PC-3 (cell line): ENCODE measurements around the gene PDXK. TPM values are rescaled to one million over a fixed set of nuclear protein-coding genes. Genes with fewer than 3 reads are reported as not detected.

Source experiments
- ATAC-seq: fragments of 200-7000 bp; cut with Tn5 transposase; 2 replicates; pipeline ENCODE4 v1.9.1; 2020; ENCODE audit warnings: mild to moderate bottlenecking, moderate library complexity
- BruUV-seq: library from RNA; stranded (reverse); fragments of 400-500 nt; replicated peaks from 2 replicates; lab custom pipeline; 2021; lab: Mats Ljungman, UMichigan
- CTCF ChIA-PET: fragments of 300-600 bp; sonication (Branson Sonifier 250); formaldehyde crosslinking; loops from one replicate; lab custom pipeline; 2022; ENCODE audit warnings: antibody characterized with exemption; lab: Charles Lee
- POLR2A ChIA-PET: fragments of 300-600 bp; sonication (Branson Sonifier 250); formaldehyde crosslinking; loops from one replicate; lab custom pipeline; 2022; ENCODE audit warnings: antibody characterized with exemption; ENCODE audit not compliant: unreplicated experiment; lab: Charles Lee
- DNase-seq: peaks from one replicate; pipeline ENCODE4 v3.0.0-alpha.2; 2015
- H2AFZ ChIP-seq: fragments of 300-600 bp; sonication (generic); 2 replicates; pipeline ENCODE4 v1.6.0; 2016; ENCODE audit warnings: antibody characterized with exemption, low read length
- H3F3A ChIP-seq: fragments of 300-600 bp; sonication (generic); one replicate; pipeline ENCODE4 v1.6.0; 2017; ENCODE audit warnings: antibody characterized with exemption, low read length, control low read depth, mild to moderate bottlenecking; ENCODE audit not compliant: unreplicated experiment
- H3K27ac ChIP-seq: fragments of 300-600 bp; sonication (generic); 2 replicates; pipeline ENCODE4 v1.5.1; 2016; ENCODE audit warnings: mild to moderate bottlenecking, low read length
- H3K27me3 ChIP-seq: fragments of 300-600 bp; sonication (generic); 2 replicates; pipeline ENCODE4 v1.6.1; 2016; ENCODE audit warnings: low read length, mixed read lengths
- H3K36me3 ChIP-seq: fragments of 300-600 bp; sonication (generic); 2 replicates; pipeline ENCODE4 v1.6.1; 2016; ENCODE audit warnings: low read depth, mixed run types, low read length, mixed read lengths
- H3K4me1 ChIP-seq: fragments of 300-600 bp; sonication (generic); 2 replicates; pipeline ENCODE4 v1.5.1; 2016; ENCODE audit warnings: low read length; ENCODE audit not compliant: insufficient read depth
- H3K4me2 ChIP-seq: fragments of 300-600 bp; sonication (generic); 2 replicates; pipeline ENCODE4 v1.6.0; 2016; ENCODE audit warnings: low read length
- H3K4me3 ChIP-seq: fragments of 300-600 bp; sonication (generic); 2 replicates; pipeline ENCODE4 v1.5.1; 2016; ENCODE audit warnings: mild to moderate bottlenecking, low read length, mixed read lengths
- H3K79me2 ChIP-seq: fragments of 300-600 bp; sonication (generic); 2 replicates; pipeline ENCODE4 v1.6.1; 2017; ENCODE audit warnings: low read length, mixed read lengths
- H3K9ac ChIP-seq: fragments of 300-600 bp; sonication (generic); 2 replicates; pipeline ENCODE4 v1.6.0; 2016; ENCODE audit warnings: mild to moderate bottlenecking, low read length
- H3K9me2 ChIP-seq: fragments of 300-600 bp; sonication (generic); replicated peaks from 2 replicates; pipeline ENCODE4 v1.6.1; 2016; ENCODE audit warnings: mixed run types, low read length, mixed read lengths
- H3K9me3 ChIP-seq: fragments of 300-600 bp; sonication (generic); 2 replicates; pipeline ENCODE4 v1.6.1; 2016; ENCODE audit warnings: low read length, mixed read lengths
- H4K20me1 ChIP-seq: fragments of 300-600 bp; sonication (generic); 2 replicates; pipeline ENCODE4 v1.6.1; 2016; ENCODE audit warnings: low read length, mixed read lengths
- EZH2 ChIP-seq: fragments of 300-600 bp; sonication (generic); IDR thresholded peaks from one replicate; pipeline ENCODE4 v1.6.1; 2017; ENCODE audit warnings: antibody characterized with exemption, mild to moderate bottlenecking, low read length; ENCODE audit not compliant: unreplicated experiment
- EZH2phosphoT487 ChIP-seq: fragments of 300-600 bp; sonication (generic); IDR thresholded peaks from 2 replicates; pipeline ENCODE4 v1.6.1; 2018; ENCODE audit warnings: mild to moderate bottlenecking, antibody characterized with exemption, low read length, borderline replicate concordance
- intact Hi-C: fragments of 100-400 bp; cut with micrococcal nuclease; formaldehyde crosslinking; loops from 2 replicates; pipeline ENCODE4 v1.9.0; 2023
- total RNA-seq: library from RNA; depleted of rRNA; stranded (reverse); fragments of >200 nt; gene quantifications from 2 replicates; pipeline ENCODE4 v1.2.3, GENCODE V29; 2014
- TF ChIP-seq, protein P1 (sequence below): fragments of 300-600 bp; sonication (generic); conservative IDR thresholded peaks from 2 replicates; pipeline ENCODE4 v1.5.1; 2017; ENCODE audit warnings: antibody characterized with exemption, low read depth, mild to moderate bottlenecking, low read length

The PDXK gene
- total RNA-seq, 1 experiment from 2014 or later, result 464 TPM

DNA sequence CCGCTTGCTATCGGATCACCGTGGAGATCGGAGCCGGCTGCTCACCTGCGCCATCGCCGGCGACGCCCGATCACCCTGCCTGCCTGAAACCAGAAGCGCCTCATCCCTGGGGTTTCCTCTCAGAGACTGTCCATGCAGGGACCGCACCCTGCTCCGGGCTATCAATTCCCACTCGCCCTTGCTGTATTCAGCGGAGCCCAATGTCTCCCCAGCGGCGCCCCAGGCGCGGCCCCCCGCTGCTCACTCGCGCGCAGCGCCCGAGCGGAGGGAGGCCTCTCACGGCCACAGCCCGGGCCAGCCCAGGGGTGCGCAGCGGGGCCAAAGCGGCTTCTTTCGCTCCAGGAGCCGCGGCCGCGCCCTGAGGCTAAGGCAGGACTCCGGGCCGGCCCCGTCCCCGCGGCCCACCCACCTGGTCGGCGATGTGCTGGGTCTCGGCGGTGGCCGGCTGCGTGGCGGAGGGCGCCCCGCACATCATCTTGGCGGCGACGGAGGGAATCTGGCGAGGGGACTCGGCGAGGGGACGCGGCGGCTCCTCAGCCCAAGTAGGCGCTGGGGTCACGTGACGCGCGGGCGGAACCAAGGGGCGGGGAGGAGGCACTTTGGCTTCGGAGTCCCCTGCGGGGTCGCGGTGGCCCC is 57.0 kb downstream of the PDXK start, which contains the start of gene CSTB:
CSTB (minus strand) TSS at position 514 of the 636 bp plus-strand sequence; CDS start at position 475, 39 bp downstream.
- Histone ChIP-seq H3K36me3 (peaks cover 27% of the 10 kb centered on the region), H3K4me2 (peak within 1 kb of the TSS; percentile 92), H3K9ac (peak within 1 kb of the TSS; percentile 98), H3K4me3 (peak within 1 kb of the TSS; percentile 88), H3F3A (peaks cover 29% of the 10 kb centered on the region), H4K20me1 (peaks cover 30% of the 10 kb centered on the region), H3K9me3 (no peaks in the 10 kb centered on the region), H3K27ac (peak within 1 kb of the TSS; percentile 86), H3K4me1 (peaks cover 53% of the 10 kb centered on the region), H2AFZ (peak within 1 kb of the TSS; percentile 53), H3K27me3 (no peaks in the 10 kb centered on the region), H3K79me2 (peaks cover 60% of the 10 kb centered on the region), H3K9me2 (no peaks in the 10 kb centered on the region)
- no peak for TF ChIP-seq EZH2phosphoT487
- TF ChIP-seq EZH2, result no peak
- TF ChIP-seq, protein P1, sequence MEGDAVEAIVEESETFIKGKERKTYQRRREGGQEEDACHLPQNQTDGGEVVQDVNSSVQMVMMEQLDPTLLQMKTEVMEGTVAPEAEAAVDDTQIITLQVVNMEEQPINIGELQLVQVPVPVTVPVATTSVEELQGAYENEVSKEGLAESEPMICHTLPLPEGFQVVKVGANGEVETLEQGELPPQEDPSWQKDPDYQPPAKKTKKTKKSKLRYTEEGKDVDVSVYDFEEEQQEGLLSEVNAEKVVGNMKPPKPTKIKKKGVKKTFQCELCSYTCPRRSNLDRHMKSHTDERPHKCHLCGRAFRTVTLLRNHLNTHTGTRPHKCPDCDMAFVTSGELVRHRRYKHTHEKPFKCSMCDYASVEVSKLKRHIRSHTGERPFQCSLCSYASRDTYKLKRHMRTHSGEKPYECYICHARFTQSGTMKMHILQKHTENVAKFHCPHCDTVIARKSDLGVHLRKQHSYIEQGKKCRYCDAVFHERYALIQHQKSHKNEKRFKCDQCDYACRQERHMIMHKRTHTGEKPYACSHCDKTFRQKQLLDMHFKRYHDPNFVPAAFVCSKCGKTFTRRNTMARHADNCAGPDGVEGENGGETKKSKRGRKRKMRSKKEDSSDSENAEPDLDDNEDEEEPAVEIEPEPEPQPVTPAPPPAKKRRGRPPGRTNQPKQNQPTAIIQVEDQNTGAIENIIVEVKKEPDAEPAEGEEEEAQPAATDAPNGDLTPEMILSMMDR, result no peak; the same call in 1 of the 2 replicates
- POLR2A ChIA-PET, result no interaction called here
- peak; percentile 31 for DNase-seq
- intact Hi-C loops, result no loop called here
- BruUV-seq, result no TSS peak
- CTCF ChIA-PET, result no interaction called here
- ATAC-seq, result peak; percentile 45

DNA sequence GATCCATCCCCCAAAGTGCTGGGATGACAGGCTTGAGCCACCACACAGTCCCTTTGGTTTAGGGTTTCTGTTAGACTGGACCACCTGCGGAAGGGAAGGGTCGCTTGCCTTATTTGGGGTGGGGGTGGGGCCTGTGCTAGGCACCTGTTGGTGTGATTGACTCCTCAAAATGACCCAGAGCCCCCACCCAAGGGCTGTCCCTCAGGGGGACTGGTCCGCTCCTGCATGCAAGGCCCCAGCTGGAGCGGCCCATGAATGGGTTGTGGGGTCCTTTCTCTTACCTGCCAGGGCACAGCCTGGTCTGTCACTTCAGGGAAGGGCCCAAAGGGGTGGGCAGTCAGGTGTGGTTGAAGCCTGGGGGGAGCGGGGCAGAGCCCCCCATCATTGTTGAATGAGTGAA is 59.0 kb downstream of the PDXK start:
- H3K79me2 ChIP-seq, result peaks cover 74% of the 10 kb centered on the region
- no peak for DNase-seq
- no peaks in the 10 kb centered on the region for H3K27me3 ChIP-seq
- H3K4me1 ChIP-seq, result peaks cover 74% of the 10 kb centered on the region
- TF ChIP-seq EZH2phosphoT487 (no peak), EZH2 (no peak)
- TF ChIP-seq, protein P1, result no peak
- H3K27ac ChIP-seq, result peak overlapping the region; percentile 100
- no peak for ATAC-seq
- no peaks in the 10 kb centered on the region for H3K9me2 ChIP-seq
- ChIA-PET CTCF (no interaction called here), POLR2A (no interaction called here)
- H3K4me3 ChIP-seq, result peak overlapping the region; percentile 61
- intact Hi-C loops, result no loop called here
- peaks cover 27% of the 10 kb centered on the region for H3K36me3 ChIP-seq
- peaks cover 30% of the 10 kb centered on the region for H4K20me1 ChIP-seq
- peaks cover 23% of the 10 kb centered on the region for H3F3A ChIP-seq
- peak overlapping the region; percentile 90 for H3K9ac ChIP-seq
- BruUV-seq, result no TSS peak
- H3K9me3 ChIP-seq, result no peaks in the 10 kb centered on the region
- H3K4me2 ChIP-seq, result peak overlapping the region; percentile 87
- H2AFZ ChIP-seq, result no peak overlapping the region
